GM12801 (cell line): ENCODE measurements around the gene RNF130.

Experiments
- CTCF ChIP-seq: IDR thresholded peaks from one replicate; pipeline ENCODE4 v1.5.1; 2011; ENCODE audit warnings: control low read depth; ENCODE audit not compliant: insufficient read length; ENCODE audit errors: extremely low read depth

RNF130 gene

DNA sequence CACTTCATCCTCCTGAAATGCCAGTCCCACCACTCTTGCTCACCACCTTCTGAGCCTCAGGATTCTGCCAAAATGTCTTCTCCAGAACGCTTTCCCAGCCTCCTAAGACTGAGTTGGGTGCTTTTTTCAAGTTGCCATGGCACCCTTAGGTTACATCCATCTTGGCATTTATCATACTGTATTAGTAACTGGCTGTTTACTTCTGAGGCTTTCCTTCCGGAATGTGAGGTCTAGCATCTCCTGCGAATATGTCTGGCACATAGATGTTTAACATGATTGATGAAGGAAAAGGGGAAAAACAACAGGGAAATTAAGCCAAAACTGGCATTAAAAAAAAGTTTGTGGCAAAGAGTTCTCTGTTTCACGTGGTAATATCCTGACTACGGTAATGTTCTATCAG lies 24.9 kb downstream of the RNF130 start:
- TF ChIP-seq CTCF: no peak

- TF ChIP-seq CTCF: no peak
Observed at GRCh38 chr5:180045889-180046499, 25.6 kb downstream of the RNF130 start.

- no peak for TF ChIP-seq CTCF
Observed at GRCh38 chr5:180043377-180043776, 28.2 kb downstream of the RNF130 start.

DNA sequence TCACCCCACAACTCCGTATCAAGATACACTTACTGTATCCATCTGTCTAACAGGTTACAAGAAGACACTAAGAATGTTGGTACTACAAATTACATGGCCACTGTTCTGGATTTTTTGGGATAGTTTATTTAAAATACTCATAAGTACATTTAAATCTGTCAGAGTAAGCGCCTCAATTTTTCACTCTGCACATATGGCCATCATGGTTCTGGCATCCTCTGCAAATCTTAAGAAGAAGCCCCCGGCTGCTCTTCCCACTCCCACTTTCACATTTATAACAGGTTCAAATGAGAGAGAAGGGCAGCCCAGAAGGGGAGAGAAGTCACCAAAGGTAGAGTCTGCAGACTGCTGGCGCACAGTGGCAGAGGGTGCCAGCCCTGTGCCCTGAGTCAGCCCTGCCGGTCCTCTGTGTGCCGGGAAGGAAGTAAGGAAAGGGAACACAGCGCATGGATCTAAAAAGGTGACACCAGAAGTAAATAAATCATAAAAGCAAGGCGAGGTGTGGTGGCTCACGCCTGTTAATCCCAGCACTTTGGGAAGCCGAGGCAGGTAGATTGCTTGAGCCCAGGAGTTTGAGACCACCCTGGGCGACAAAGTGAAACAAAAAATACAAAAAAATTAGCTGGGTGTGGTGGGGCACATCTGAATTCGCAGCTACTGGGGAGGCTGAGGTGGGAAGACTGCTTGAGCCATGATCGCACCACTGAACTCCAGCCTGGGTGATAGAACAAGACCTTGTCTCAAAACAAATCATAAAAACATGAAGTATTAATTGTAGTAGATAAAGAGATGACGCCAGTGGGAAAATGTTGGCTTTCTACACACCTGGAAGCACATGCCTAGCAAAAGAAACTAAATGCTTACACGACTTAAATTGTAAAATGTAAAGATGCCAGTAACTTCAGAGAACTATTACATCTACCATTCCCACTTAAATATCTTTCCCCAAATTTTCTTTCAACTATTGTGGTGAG lies 30.0 kb downstream of the RNF130 start:
- no peak for TF ChIP-seq CTCF

DNA sequence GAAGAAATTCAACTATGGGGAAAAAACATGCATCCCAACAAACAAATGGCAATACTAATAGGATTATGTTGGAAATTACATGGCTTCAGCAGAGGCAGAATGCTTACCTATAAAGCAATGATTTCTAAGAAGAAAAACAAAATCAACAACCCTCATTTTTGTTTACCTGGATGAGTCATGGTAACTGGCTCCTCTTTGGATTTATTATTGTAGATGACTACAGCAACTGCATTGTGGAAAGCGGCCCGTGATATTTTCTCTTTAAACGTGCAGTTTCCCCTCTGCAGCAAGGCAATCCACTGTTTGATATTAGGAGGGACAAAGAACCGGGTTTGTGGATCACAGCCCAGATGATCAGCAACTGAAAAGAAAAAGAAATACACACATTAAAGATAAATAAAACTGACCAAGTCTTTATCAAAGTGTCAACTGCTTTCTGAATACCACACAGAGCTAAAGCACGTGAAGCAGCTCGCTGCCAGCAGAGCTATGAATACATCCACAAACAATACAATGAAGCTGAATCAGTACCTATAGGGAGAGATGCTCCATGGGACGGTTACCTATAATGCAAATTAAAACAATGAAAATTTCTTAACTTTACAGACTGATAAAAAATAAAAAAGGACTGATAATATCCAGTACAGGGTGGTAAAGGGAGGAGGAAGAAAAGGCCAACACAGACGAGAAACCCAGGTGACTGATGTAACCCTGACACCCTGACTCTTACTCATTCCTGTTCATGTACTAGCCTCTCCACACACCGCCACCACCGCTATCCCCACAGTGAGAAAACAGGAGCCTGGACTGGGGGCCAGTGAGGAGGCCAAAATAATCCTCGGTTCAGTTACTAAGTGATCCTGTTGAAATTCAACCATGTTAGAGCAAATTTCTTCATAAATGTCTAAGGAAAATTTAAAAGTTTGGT lies 31.0 kb downstream of the RNF130 start:
- TF ChIP-seq CTCF: no peak

GRCh38 chr5:180035206-180035931 lies 36.2 kb downstream of the RNF130 start:
- no peak for TF ChIP-seq CTCF
